KMS-11 (cell line): ENCODE data around the gene PCP4L1.

ENCODE experiments used
- H2AFZ ChIP-seq: fragments of 200-600 bp; sonication (generic); 2 replicates; pipeline ENCODE4 v1.6.1; 2016; ENCODE audit warnings: antibody characterized with exemption, mixed run types, low read depth
- H3K27ac ChIP-seq: fragments of 200-600 bp; sonication (generic); 2 replicates; pipeline ENCODE4 v1.6.1; 2016; ENCODE audit warnings: mild to moderate bottlenecking, mixed run types
- H3K27me3 ChIP-seq: fragments of 200-600 bp; sonication (generic); 2 replicates; pipeline ENCODE4 v1.6.1; 2017; ENCODE audit warnings: mild to moderate bottlenecking, low read depth, mixed run types, moderate library complexity; ENCODE audit not compliant: insufficient read depth
- H3K36me3 ChIP-seq: fragments of 200-600 bp; sonication (generic); 2 replicates; pipeline ENCODE4 v1.6.1; 2017; ENCODE audit warnings: mild to moderate bottlenecking, mixed run types; ENCODE audit not compliant: insufficient read depth
- H3K4me1 ChIP-seq: fragments of 200-600 bp; sonication (generic); 2 replicates; pipeline ENCODE4 v1.6.1; 2016; ENCODE audit warnings: mild to moderate bottlenecking, low read depth, mixed run types; ENCODE audit not compliant: poor library complexity, severe bottlenecking
- H3K4me2 ChIP-seq: fragments of 200-600 bp; sonication (generic); 2 replicates; pipeline ENCODE4 v1.7.0; 2016; ENCODE audit warnings: mild to moderate bottlenecking, mixed run types
- H3K4me3 ChIP-seq: fragments of 200-600 bp; sonication (generic); IDR thresholded peaks from 2 replicates; pipeline ENCODE4 v1.6.1; 2017; ENCODE audit warnings: low read depth, low read length, mixed read lengths; ENCODE audit not compliant: insufficient read depth
- H3K79me2 ChIP-seq: fragments of 200-600 bp; sonication (generic); 2 replicates; pipeline ENCODE4 v1.6.1; 2016; ENCODE audit warnings: low read depth, mixed run types; ENCODE audit not compliant: insufficient read depth
- H3K9ac ChIP-seq: fragments of 200-600 bp; sonication (generic); 2 replicates; pipeline ENCODE4 v1.6.1; 2016; ENCODE audit warnings: mild to moderate bottlenecking, mixed run types
- H4K20me1 ChIP-seq: fragments of 200-600 bp; sonication (generic); 2 replicates; pipeline ENCODE4 v1.6.1; 2016; ENCODE audit warnings: mild to moderate bottlenecking, mixed run types; ENCODE audit not compliant: insufficient read depth
- CTCF ChIP-seq: fragments of 200-600 bp; sonication (generic); conservative IDR thresholded peaks from 2 replicates; pipeline ENCODE4 v1.6.1; 2017; ENCODE audit warnings: low read depth, mild to moderate bottlenecking, antibody characterized with exemption, low read length, moderate library complexity, mixed read lengths

Gene PCP4L1

GRCh38 chr1:161227196-161227871 is 31.2 kb upstream of the PCP4L1 start:
- Histone ChIP-seq H3K79me2 (peaks cover 10% of the 10 kb centered on the region), H3K9ac (peak overlapping the region; percentile 79; the same call in 1 of the 2 replicates), H3K36me3 (peaks cover 3% of the 10 kb centered on the region; the same call in 1 of the 2 replicates), H2AFZ (peak overlapping the region; percentile 69; the same call in 1 of the 2 replicates), H3K4me2 (peak overlapping the region; percentile 72), H4K20me1 (no peaks in the 10 kb centered on the region), H3K4me1 (peaks cover 23% of the 10 kb centered on the region), H3K4me3 (no peak overlapping the region), H3K27me3 (no peaks in the 10 kb centered on the region), H3K27ac (peak overlapping the region; percentile 62; the same call in 1 of the 2 replicates)
- TF ChIP-seq CTCF: peak; percentile 100

DNA sequence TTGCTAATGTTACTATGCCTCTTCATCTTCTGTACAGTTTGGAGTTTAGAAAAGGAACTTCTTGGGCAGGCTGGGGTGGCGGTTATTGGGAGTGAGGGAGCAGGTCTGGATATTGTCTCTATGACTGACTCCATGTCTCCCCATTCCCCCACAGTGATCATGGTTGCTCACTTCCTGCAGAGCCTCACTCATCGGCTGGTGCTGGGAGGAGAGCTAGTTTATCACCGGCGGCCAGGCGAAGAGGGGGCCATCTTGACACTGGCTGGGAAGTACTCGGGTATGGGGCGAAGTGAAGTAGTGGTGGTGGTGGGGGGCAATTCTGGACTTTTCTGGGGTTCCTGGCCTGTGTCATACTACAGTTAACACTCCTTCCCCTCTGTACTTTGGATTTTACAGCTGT is 30.5 kb upstream of the PCP4L1 start:
- no peaks in the 10 kb centered on the region for H4K20me1 ChIP-seq
- peak overlapping the region; percentile 72; the same call in 1 of the 2 replicates for H3K4me2 ChIP-seq
- peaks cover 3% of the 10 kb centered on the region; the same call in 1 of the 2 replicates for H3K36me3 ChIP-seq
- H2AFZ ChIP-seq: no peak overlapping the region
- H3K27ac ChIP-seq: no peak overlapping the region
- no peak for TF ChIP-seq CTCF
- H3K9ac ChIP-seq: no peak overlapping the region
- H3K79me2 ChIP-seq: peaks cover 10% of the 10 kb centered on the region
- no peak overlapping the region for H3K4me3 ChIP-seq
- H3K27me3 ChIP-seq: no peaks in the 10 kb centered on the region
- H3K4me1 ChIP-seq: peaks cover 23% of the 10 kb centered on the region

DNA sequence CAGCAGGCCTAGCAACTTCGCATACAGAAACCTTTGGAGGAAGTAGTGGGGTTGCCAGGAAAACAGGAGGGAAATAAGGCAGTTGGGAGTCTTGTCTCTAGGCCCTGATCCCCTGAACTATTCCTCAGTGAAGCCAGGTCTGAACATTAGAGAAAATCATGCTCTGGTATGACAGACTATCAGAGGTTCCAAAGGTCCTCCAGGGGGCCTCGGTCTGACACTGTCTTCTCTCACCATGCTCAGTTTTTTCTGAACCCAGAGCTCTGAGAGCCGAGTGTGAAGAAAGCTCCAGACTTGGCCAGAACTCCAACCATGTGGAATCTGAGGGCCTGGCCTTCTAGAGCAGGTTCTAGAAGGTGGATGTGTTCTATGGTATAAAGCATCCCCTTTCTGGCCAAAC is 28.6 kb upstream of the PCP4L1 start:
- no peak overlapping the region for H3K9ac ChIP-seq

GRCh38 chr1:161230762-161231161 is 27.8 kb upstream of the PCP4L1 start:
- no peak overlapping the region for H2AFZ ChIP-seq
- no peaks in the 10 kb centered on the region for H3K27me3 ChIP-seq
- H3K4me1 ChIP-seq: peaks cover 16% of the 10 kb centered on the region
- H3K4me2 ChIP-seq: no peak overlapping the region
- H3K36me3 ChIP-seq: peaks cover 3% of the 10 kb centered on the region; the same call in 1 of the 2 replicates
- no peak overlapping the region for H3K9ac ChIP-seq
- no peak overlapping the region for H3K4me3 ChIP-seq
- H3K27ac ChIP-seq: no peak overlapping the region
- H3K79me2 ChIP-seq: peaks cover 10% of the 10 kb centered on the region
- no peaks in the 10 kb centered on the region for H4K20me1 ChIP-seq
- no peak for TF ChIP-seq CTCF

More for the DNA sequence above, 28.6 kb upstream of the PCP4L1 start:
- Histone ChIP-seq H2AFZ (no peak overlapping the region), H3K27ac (no peak overlapping the region), H3K4me2 (no peak overlapping the region), H4K20me1 (no peaks in the 10 kb centered on the region), H3K4me1 (peaks cover 22% of the 10 kb centered on the region), H3K36me3 (peaks cover 3% of the 10 kb centered on the region; the same call in 1 of the 2 replicates), H3K4me3 (no peak overlapping the region), H3K79me2 (peaks cover 10% of the 10 kb centered on the region), H3K27me3 (no peaks in the 10 kb centered on the region)
- peak; percentile 67 for TF ChIP-seq CTCF
